PFSK-1 (cell line): ENCODE data around the gene NAA38.

Experiments used
- FOXP2 ChIP-seq: optimal IDR thresholded peaks from 2 replicates; pipeline ENCODE3; 2011; ENCODE audit warnings: borderline replicate concordance, control low read depth, inconsistent platforms; ENCODE audit not compliant: insufficient read depth; ENCODE audit errors: extremely low read length, extremely low read depth
- POLR2AphosphoS5 ChIP-seq: IDR thresholded peaks from 2 replicates; pipeline ENCODE4 v1.6.1; 2012; ENCODE audit warnings: low read depth, mild to moderate bottlenecking, control low read depth, low read length, moderate library complexity
- REST ChIP-seq, 2 experiments: IDR thresholded peaks; 2 replicates each; pipeline versions ENCODE4 v1.6.1 to v1.8.0; 2011 to 2012; ENCODE audit warnings: low read depth in 2 of 2, low read length in 2 of 2, control low read depth in 1 of 2, inconsistent platforms in 1 of 2, mild to moderate bottlenecking in 1 of 2, moderate library complexity in 1 of 2; ENCODE audit not compliant: insufficient read depth in 1 of 2
- SIN3A ChIP-seq: IDR thresholded peaks from 2 replicates; pipeline ENCODE4 v1.6.1; 2012; ENCODE audit warnings: mild to moderate bottlenecking, low read length, moderate library complexity, borderline replicate concordance; ENCODE audit not compliant: insufficient read depth
- TAF1 ChIP-seq: IDR thresholded peaks from 2 replicates; pipeline ENCODE4 v1.6.1; 2012; ENCODE audit warnings: low read length, control low read depth, borderline replicate concordance; ENCODE audit not compliant: insufficient read depth

NAA38 gene

GRCh38 chr17:7843536-7844291 lies 13.6 kb downstream of the NAA38 start:
- TF ChIP-seq SIN3A (peak; percentile 99), POLR2AphosphoS5 (peak; percentile 58), TAF1 (no peak)

GRCh38 chr17:7843257-7843535 lies 14.2 kb downstream of the NAA38 start:
- TF ChIP-seq TAF1 = no peak; the same call in 1 of the 2 replicates

GRCh38 chr17:7842380-7843256 lies 14.7 kb downstream of the NAA38 start:
- TF ChIP-seq REST (IDR thresholded peaks at IDR 0.05; ENCODE audit: insufficient read depth in 1 of 2, low read depth in 2 of 2, low read length in 2 of 2) = 0 out of 4 replicates have a peak, but pooled peaks of 1 of the 2 experiments have one; percentile 45
- TF ChIP-seq POLR2AphosphoS5 = no peak
- TF ChIP-seq SIN3A = peak; percentile 90
- no peak for TF ChIP-seq TAF1
- TF ChIP-seq FOXP2 = no peak

DNA sequence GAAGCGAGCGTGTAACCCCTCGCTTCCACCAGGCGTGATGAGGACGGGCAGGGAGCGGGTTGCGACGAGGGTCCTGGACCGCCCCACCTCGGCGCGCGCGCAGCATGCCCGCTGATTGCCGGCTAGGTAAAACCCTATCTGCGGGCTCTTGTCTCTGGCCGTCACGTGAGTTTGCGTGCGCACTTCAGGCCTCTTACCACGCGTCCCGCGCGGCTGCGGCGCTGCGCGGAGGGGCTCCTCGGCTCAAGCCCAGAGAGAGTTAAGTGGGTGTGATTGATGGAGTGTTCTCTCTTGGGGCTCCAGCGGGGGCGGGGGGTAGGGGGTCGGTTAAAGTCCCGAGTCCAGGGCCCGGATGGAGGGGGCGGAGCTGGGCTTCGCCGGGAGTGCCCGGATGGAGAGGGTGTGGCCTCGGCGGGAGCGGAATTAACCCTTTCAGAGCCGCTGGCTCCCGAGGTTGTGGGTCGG lies 15.4 kb downstream of the NAA38 start:
- TF ChIP-seq SIN3A (0 out of 2 replicates have a peak, but pooled peaks have one; percentile 71), TAF1 (no peak)

- TF ChIP-seq SIN3A = peak; percentile 76; the same call in 1 of the 2 replicates
- peak; percentile 34 for TF ChIP-seq POLR2AphosphoS5
- TF ChIP-seq REST (IDR thresholded peaks at IDR 0.05; ENCODE audit: insufficient read depth in 1 of 2, low read depth in 2 of 2, low read length in 2 of 2) = no peak
These were observed 15.9 kb downstream of the NAA38 start for GRCh38 chr17:7841396-7841914.

DNA sequence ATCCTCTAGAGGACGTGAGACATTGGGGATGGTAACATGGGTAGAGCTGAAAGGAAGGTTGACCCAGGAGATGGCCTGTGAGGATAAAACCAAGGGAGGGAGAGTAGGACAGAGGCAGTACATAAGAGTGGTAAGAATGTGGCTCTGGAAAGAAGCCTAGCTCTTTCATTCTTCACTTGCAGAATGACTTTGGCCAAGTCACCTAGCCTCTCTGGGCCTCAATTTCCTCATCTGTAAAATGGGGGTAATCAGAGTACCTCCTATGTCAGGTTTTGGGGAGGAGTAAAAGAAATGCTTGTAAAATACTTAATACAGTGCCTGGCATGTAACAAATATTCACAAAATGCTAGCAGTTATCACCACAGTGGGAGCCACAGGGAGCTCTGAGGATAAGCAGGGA lies 16.5 kb downstream of the NAA38 start:
- no peak for TF ChIP-seq REST (IDR thresholded peaks at IDR 0.05; ENCODE audit: insufficient read depth in 1 of 2, low read depth in 2 of 2, low read length in 2 of 2)
- TF ChIP-seq FOXP2 = no peak
- TF ChIP-seq SIN3A = no peak
- TF ChIP-seq TAF1 = no peak
- TF ChIP-seq POLR2AphosphoS5 = no peak
